GM20000 (cell line): Measurements from ENCODE around the gene C1orf232.

Experiments
- DNase-seq: peaks from one replicate; pipeline ENCODE4 v3.0.0; 2012; ENCODE audit warnings: low spot score
- TF ChIP-seq, protein P1 (sequence below): IDR thresholded peaks from 2 replicates; pipeline ENCODE4 v1.5.1; 2012; ENCODE audit warnings: mild to moderate bottlenecking, control low read depth; ENCODE audit errors: extremely low read depth, missing control alignments

Gene C1orf232

DNA sequence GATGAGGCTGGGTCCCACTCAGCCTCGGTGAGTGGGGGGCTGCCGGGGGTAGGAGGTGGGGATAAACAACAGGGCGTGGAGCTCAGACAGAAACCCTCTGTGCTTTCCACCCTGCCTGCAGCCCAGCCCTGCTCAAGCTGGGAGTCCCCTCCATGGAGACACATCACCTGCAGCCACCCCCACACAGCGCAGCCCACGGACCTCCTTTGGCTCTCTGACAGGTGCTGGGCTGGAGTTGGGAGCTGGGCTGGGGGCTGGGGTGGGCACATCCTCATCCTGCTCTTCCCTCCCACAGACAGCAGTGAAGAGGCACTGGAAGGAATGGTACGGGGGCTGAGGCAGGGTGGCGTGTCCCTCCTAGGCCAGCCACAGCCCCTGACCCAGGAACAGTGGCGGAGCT, 19.7 kb upstream of the C1orf232 start:
- no peak for DNase-seq
- TF ChIP-seq, protein P1, sequence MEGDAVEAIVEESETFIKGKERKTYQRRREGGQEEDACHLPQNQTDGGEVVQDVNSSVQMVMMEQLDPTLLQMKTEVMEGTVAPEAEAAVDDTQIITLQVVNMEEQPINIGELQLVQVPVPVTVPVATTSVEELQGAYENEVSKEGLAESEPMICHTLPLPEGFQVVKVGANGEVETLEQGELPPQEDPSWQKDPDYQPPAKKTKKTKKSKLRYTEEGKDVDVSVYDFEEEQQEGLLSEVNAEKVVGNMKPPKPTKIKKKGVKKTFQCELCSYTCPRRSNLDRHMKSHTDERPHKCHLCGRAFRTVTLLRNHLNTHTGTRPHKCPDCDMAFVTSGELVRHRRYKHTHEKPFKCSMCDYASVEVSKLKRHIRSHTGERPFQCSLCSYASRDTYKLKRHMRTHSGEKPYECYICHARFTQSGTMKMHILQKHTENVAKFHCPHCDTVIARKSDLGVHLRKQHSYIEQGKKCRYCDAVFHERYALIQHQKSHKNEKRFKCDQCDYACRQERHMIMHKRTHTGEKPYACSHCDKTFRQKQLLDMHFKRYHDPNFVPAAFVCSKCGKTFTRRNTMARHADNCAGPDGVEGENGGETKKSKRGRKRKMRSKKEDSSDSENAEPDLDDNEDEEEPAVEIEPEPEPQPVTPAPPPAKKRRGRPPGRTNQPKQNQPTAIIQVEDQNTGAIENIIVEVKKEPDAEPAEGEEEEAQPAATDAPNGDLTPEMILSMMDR = no peak

DNA sequence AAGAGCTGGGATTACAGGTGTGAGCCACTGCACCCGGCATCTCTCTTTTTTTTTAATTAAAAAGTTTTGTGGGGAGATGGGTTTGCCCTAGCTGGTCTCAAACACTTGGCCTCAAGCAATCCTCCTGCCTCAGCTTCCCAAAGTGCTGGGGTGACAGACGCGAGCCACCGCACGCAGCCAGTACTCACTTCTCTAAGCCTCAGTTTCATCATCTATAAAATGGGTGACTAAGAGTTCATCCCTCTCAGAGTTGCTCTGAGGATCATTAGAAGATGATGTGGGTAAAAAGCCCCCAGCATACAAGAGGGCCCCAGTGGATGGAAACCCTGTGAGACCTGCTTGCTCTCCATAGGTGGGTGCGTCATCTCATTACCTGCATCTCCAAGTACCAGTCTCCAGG, 19.1 kb upstream of the C1orf232 start:
- no peak for DNase-seq
- TF ChIP-seq, protein P1 = no peak

DNA sequence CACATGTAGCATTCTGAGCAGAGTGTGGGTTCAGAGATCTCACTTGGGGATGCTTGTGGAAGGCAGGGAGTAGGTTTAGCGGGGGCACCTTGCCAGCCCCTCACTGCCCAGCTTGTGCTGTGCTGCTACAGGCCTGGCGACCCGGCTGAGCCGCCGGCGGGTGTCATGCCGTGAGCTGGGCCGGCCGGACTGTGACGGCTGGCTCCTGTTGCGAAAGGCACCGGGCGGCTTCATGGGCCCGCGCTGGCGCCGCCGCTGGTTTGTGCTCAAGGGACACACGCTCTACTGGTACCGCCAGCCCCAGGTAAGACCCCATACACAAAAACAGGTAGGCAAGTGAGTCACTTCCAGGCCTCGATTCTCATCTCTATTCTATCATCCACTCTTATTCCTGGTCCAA, 16.1 kb upstream of the C1orf232 start:
- DNase-seq = peak; percentile 16
- TF ChIP-seq, protein P1 = no peak

DNA sequence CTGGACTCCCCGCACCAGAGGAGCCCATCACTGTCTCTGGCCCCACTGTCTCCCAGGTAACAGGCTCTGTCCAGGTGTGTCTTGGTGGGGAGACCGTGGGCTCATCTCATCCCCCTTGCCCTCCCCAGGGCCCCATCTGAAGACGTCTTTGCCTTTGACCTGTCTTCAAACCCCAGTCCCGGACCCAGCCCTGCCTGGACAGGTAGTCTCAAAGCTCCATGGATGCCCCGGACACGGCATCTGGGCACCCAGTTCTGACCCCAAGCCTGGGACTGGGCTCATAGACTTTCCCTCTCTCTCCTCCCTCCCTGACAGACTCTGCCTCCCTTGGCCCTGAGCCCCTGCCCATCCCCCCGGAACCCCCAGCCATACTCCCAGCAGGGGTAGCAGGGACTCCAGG, 15.3 kb upstream of the C1orf232 start:
- TF ChIP-seq, protein P1 = no peak

DNA sequence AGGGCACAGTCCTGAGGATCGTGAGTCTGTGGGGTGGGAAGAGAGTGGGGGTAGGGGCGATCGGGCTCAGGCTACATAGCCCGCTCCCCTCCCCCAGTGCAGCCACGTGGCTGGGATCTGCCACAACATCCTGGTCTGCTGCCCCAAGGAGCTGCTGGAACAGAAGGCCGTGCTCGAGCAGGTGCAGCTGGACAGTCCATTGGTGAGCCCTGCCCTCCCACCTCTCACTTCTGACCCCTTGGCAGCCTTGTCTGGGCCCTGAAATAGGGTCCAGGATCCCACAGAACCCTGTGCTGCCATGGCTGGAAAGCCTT, 13.6 kb upstream of the C1orf232 start:
- TF ChIP-seq, protein P1 = no peak
- DNase-seq = no peak

More for the DNA sequence above, 15.3 kb upstream of the C1orf232 start:
- DNase-seq = peak; percentile 20

DNA sequence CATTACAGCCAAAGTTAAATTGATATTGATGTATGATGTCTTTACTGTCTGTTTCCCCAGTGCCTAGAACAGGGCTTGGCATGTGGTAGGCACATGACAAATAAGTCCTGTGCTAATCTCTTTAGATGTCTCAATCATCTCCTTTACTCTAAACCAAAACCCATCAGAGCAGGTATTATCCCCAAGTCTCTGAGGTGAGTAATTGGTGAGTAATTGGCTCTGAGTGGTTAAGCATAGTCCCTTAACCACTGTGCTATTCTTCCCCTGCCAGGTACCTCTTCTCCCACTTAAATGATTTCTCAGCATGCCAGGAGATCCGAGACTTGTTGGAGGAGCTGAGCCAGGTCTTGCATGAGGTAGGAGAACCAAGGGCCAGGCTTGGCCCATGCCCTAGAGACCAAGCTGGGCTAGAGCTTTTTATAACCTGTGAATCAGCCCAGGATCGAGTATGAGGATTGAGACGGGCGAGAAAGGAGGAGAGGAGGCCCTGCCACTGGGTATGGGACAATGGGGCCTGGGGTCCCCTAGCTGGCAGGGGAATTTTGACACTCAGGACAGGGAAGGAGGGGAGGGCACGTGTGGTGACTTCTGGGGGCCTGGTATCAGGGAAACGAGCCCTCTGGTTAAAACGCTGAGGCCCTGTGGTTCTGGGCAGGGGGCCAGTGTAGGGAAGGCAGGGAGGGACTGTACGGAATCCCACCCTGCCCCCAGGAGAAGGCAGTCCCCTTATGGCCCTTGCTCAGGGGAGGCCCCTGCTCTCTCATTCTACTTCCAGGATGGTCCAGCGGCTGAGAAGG, 13.0 kb upstream of the C1orf232 start:
- TF ChIP-seq, protein P1 = no peak
- no peak for DNase-seq

DNA sequence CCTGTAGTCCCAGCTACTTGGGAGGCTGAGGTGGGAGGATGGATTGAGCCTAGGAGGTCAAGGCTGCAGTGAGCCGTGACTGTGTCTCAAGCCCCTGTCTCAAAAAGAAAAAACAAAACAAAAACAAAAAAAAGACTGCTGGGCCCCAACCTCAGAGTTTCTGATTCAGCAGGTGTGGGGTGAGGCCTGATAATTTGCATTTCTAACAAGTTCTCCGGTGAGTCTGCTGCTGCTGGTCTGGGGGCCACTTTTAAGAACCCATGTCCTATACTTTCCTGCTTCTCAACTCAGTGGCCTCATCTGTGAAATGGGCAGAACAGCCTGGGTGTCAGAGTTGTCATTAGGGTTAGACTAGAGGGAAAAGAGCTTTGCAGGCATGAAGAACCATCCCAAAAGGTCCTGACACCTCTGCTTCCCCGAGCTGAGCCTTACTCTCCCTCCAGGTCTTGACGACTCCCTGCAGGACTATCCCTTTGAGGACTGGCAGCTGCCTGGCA, 11.3 kb upstream of the C1orf232 start:
- TF ChIP-seq, protein P1 = no peak

More for the DNA sequence above, 11.3 kb upstream of the C1orf232 start:
- no peak for DNase-seq
